Fibroblast of skin of right quadriceps (primary cell): Measurements from ENCODE around the gene APAF1.

ENCODE experiments used
- DNase-seq: peaks from one replicate; pipeline ENCODE4 v3.0.0-alpha.2; 2013

Gene APAF1

DNA sequence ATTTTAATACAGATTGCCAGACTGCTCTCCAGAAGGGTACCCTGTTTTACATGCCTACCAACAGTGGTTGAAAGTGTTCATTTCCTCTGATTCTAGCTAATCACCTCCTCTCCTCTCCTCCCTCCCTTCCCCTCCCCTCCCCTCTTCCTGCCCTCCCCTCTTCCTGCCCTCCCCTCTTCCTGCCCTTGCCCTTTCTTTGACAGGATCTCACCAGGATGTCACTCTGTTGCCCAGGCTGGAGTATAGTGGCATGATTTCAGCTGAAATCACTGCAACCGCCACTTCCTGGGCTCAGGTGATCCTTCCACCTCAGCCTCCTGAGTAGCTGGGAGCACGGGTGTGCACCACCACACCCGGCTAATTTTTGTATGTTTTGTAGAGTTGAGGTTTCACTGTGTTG is 24.7 kb downstream of the APAF1 start:
- DNase-seq, result no peak

DNA sequence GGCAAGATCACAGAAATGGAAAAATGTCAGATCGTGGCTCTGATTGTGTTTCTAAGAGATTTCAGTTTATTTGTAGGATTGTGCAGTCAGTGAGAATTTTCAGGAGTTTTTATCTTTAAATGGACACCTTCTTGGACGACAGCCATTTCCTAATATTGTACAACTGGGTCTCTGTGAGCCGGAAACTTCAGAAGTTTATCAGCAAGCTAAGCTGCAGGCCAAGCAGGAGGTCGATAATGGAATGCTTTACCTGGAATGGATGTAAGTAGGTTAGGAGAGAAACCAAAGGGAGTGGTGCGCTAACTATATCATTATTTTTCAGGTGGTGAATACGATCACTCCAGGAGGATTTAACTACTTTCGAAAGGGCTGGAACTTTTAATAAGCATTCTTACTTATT is 26.4 kb downstream of the APAF1 start:
- no peak for DNase-seq

DNA sequence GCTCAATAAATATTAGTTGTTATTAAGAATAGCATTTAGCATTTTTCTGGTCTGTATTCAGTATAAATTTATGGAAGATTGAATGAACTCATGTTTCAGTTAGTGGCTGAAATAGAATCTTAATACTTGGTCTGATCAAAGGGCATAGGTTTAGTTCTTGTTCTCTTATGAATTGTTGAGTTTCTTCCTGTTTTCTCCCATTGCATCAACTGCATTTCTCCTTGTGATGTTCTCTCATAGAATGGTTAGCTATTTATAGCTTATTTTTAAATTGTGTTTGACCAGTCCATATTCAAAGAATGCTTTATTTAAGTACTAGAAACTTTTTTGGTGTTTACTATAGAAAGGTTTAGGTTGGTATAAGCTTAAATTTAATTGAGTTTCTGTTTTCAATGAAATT is 29.8 kb downstream of the APAF1 start:
- no peak for DNase-seq

GRCh38 chr12:98678236-98678945 is 33.3 kb downstream of the APAF1 start:
- DNase-seq, result no peak

GRCh38 chr12:98678946-98679610 is 34.0 kb downstream of the APAF1 start:
- no peak for DNase-seq

DNA sequence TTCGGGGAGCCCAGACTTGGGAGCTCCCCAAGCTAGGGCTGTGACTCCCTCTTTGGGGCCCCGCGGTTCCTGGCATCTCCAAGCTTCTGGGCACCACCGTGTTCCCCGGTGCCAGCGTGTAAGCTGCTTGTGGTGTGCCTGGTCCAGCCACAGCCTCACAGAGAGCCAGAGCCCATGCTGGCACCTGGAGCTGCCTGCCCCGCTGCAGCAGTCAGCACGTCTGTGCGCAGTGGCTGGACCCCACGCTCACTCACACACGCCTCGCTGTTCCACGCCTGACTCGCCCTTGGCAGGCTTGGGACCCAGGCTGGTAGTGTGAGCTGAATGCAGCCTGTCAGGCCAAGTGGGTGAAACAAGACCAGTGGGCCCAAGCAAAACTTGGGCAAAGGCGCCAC is 34.5 kb downstream of the APAF1 start:
- no peak for DNase-seq

GRCh38 chr12:98684199-98684598 is 39.1 kb downstream of the APAF1 start:
- no peak for DNase-seq

- no peak for DNase-seq
Observed at GRCh38 chr12:98686603-98687002, 41.5 kb downstream of the APAF1 start.

DNA sequence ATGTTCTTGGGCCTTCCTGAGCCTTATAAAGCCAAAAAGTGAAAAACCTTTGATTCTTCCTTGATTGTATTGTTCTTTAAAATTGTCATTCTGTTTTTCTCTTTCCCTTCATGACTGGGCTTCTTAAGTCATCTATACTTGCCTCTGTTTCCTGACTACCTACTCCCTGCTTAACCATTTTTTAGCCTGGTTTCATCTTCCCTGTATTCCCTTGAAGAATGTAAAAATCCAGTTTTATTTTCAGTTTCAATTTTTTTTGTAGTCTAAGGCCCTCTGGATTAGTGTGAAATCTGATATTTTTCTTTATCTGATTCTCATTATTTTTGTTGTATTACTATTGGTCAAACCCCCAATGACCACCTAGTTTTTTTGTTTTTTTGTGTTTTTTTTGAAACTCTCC is 46.3 kb downstream of the APAF1 start:
- DNase-seq, result no peak

GRCh38 chr12:98696036-98696646 is 51.1 kb downstream of the APAF1 start:
- DNase-seq, result no peak

DNA sequence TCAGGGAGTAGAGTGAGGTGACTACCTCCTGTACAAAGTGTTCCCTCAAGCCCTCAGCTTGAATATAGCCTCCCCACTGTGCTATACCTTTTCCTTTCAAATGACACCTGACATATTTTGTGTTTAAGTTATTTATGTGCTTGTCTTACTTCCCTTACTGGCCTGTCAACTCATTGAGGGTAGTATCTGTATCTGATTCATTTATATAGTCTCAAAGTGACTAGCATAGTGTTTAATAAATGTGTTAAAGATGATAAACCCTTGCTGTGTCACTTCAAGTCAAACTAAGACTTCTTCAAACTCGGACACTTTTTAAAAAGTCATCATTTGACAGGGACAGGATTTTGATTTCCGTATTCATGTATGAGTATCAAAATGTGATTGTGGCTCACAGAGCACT is 52.1 kb downstream of the APAF1 start:
- DNase-seq, result no peak

- DNase-seq, result peak; percentile 21
Observed at GRCh38 chr12:98698603-98699463, 53.7 kb downstream of the APAF1 start.

DNA sequence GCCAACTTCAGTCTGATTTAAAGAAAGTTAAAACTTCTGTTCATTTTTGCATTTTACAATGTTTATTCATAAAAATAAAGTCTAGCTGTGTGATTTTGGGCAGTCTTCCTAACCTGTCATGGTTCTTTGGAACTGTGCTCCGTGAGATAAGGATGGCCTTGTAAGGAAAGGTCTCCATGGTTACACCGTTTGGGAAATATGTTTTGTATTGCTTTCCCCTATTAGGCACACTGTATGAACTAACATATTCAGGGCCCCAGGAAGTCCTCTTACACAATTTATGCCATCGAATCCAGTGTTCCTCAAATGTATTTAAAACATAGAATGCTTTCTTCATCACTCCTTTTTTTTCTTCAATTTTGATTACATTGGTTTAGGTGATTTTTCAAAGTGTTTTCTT is 54.5 kb downstream of the APAF1 start:
- no peak for DNase-seq

DNA sequence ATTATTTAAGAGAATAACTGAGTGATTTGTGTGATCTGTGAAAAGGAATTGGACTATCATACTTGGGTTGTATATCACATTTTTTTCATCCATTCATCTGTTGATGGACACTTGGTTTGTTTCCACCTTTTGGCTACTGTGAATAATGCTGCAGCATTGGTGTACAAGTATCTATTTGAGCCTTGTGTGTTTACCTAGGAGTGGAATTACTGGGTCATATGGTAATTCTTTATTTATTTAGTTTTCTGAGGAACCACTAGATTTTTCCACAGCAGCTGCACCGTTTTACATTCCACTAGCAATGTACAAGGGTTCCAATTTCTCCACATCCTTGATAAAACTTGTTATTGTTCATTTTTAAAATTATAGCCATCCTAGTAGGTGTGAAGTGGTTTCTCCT is 56.1 kb downstream of the APAF1 start:
- no peak for DNase-seq

- no peak for DNase-seq
Observed at GRCh38 chr12:98709022-98709421, 63.9 kb downstream of the APAF1 start.

- no peak for DNase-seq
Observed at GRCh38 chr12:98714426-98714825, 69.3 kb downstream of the APAF1 start.

DNA sequence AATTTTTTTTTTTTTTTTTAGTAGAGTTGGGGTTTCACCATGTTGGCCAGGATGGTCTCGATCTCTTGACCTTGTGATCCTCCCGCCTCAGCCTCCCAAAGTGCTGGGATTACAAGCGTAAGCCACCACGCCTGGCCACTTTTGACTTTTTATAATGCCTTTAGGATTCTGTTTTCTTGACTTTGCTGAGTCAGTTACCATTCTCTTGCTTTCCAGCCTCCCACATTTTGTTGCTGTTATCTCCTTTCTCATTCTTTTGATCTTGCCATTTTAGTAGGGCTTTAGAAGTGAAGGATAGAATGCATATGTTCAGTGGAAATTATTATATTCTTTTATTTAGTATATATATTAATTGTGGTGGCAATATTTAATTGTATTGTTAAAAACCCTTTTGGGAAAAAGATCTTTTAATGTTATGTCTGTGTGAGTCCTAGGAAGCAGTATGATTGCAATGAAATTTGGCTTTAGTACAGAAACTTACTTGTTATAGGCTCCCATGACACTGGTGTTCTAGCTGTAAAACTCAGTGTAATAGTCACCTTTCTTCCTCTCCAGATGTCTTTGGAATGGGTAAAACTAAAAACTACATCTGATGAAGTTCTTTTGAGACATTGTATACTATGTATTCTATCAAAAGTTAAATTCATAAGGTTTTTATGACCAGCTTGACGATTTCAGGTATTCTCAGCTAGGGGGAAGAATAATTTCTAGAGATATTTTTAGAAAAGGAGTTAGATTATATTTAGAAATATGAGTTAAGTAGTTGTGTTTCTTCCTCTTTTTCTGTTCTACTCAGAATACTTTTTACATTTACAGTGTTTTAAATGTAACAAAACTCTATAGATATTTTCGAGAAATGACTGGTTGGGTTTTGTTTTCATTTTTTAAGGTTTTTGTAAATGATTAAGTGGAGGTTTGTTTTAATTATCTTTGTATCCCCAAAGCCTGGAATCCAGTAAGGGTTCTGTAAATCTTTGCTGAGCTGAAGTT is 74.7 kb downstream of the APAF1 start:
- DNase-seq, result no peak

DNA sequence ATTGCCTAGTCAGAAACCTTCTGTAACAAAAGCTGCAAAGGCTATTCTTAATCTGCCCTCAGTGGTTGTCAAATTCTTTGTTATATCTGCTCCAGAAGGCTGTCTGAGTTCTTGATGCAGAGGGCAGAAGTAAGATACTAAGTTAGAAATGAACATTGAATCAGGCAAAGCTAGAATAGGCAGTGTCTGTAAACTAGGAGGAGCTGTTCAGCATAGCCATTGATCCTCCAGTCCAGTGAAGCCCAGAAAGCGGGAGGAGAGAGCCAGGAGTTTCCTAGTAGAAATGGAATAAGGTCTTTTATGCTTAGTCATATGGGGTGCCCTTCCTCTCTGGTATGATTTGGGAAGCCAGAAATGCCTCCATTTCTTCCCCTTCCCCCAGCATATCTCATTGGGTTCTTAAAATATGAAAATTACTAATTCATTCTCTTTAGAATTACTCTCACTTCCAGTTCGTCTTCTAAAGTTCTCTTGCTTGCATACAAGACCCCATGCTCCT is 76.2 kb downstream of the APAF1 start:
- DNase-seq, result no peak

GRCh38 chr12:98724384-98725155 is 79.5 kb downstream of the APAF1 start:
- no peak for DNase-seq

DNA sequence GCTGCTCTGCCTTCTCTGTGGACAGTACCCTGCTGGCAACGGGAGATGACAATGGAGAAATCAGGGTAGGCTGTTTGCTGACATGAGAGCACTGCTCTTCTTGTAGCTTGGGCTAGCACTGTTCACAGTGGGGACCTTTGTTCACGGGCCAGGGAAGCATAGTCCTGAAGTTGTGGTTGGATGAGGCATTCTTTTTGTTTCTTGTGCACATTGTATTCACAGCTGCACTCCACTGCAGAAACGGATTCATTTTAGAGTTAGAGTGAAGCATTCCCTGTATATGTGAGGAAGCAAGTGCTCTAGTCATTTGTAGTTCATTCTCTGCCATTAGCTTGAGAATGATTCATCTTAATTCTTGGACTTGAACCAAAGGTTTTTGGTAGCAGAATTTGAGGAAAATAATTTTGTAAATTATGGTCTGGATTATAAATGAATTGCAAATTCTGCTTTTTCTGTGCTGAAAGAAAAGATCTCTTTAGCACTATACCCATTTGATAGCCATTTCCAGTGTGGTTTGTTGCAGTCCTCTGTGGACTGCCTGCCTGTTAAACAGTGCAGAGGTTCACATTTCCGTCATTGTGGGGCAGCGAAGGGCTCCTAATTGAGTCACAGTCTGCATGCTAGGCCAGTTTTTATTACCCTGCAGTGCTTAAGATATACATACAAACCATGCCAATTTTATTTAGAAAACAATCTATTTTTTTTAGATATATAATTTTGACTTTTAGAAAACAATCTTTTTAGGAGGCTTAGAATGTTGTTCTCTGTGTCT is 80.6 kb downstream of the APAF1 start:
- peak; percentile 62 for DNase-seq
